Activated CD4-positive, alpha-beta T cell treated with anti-CD3 and anti-CD28 coated beads, Interleukin-2, Interleukin-6, amounts not matched to agents 100 ng/mL and 50 ng/mL, durations not matched to agents 16 hours and 8 hours (primary cell): ENCODE measurements around the gene CEP20.
"Not testable (repeated sequence)": the region's sequence is repeated elsewhere in the genome, so short reads cannot be mapped to it uniquely, and the experiment has no call there.

Experiments used
- DNase-seq: peaks from one replicate; pipeline ENCODE4 v3.0.0-alpha.2; 2020

CEP20 gene

DNA sequence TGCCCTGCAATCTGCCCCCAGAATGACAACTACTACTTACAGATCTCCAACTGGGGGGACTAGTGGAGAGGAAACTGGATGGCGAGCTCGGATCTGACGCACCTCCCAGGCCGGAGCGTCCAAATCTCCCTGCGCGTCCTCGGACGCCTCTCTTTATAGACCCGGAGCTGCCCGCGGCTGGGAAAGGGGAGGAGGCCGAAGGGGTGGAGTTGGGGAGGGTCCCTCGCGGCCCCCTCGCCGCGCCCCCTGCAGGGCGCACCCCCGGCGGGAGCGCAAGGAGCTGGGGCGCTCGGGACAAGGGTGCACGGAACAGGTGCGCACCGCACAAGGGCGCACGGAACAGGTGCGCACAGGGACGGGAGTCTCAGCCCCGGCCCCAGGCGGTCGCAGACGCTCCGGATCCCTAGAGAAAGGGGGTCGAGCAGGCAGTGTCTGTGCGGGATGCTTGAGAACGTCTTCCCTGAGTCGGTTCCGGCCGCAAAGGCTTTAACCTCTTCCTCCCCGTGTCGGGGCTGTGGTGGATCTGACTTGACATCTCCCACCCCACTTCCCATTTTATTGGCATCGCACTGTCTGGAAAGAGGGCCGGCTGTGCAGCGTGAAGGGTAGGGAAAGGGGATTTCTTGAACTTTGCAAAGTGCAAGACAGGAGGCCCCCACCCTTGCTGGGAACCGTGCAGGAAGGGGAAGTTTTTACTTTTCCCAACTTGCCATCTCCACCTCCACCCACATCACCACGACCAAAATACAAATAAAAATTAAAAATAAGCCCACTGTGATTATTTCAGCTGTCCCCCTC, 31.3 kb downstream of the CEP20 start, which contains the start of gene MYH11:
Gene MYH11, minus strand, starts transcription at position 128 of the 798 bp plus-strand sequence. CDS start 18,776 bp downstream, outside the sequence.
- DNase-seq = no peak

DNA sequence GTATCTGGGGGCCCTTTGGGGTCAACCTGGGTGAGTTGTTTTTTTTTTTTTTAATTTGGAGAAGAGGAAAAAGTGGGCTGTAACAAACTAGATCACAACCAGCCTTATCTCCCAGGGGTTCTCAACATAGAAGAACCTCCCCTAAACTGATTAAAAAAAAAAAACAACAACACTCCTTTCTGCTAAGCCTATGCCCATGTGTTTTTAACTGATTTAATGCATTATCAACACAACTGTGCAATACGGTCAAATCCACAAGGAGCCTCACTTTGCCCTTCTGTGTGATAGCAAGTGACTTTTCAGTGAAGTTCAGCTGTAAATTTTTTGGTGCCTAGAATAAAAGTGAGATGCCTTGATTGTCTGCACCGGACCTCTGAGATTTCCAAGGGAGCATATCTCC, 32.2 kb downstream of the CEP20 start:
- no peak for DNase-seq

DNA sequence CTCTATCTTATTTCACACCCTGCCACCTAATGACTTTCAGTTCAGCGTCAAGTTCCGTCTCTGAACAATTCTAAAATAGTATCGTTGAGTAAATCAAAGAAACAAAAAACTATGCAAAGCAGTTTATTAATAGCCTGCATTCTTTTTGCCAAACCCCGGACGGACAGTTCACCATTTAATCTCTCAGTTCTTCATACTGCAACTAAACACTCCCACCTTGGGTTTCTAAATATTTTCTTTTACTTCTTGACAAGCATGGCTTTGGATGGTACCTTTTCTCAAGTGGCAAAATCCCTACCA, 32.7 kb downstream of the CEP20 start:
- no peak for DNase-seq

DNA sequence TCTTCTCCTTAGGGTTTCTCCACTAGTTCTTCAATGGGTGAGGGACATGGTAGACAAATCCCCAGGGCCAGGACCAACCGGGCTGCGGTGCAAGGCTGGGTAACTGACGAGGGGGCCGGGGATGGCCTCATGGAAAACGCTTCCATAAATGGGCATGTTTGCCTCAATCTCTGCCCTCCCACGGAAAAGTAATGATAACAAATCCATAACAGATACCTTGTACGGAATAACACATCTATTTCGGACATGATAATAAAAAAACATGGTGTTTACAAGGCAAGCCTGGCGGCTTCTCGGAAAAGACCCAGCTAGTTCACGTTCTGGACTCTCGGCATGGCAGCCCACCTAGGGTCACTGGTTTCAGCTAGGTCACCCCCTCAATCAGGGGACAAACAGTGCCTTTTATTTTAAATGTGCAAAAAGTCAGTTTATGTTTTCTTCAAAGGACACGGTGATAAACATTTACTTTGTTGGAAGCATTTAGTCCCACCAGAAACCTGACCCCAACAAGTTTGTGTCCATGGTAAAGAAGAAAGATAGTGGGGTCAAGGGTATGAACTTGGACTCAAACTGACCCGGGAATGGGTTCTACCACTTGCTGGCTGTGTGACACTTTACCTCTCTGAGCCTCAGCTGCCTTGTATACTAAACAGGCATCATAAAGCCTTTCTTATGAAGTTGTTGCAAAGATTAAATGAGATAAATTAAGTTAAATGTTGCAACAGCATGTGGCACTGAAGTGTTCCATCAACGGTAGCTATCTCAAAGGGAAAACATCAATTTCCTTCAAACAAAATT, 33.3 kb downstream of the CEP20 start:
- no peak for DNase-seq

DNA sequence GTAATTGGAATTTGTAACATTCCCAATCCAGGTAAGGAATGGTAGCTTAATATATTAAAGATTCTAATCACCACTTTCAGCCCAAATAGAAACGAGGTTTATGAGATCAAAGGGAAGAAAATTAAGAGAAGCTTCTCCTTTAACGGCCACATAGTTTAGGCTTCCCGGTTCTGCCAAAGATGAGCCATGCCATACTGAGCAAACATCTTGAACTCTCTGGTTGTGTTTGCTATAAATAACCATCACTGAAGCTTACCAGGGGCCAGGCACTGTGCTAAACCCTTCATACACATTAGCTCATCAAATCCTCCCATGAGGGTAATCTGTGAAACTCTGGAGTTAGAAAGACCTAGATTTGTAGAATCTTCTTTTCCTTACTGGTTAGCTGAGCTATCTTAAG, 34.3 kb downstream of the CEP20 start:
- no peak for DNase-seq

DNA sequence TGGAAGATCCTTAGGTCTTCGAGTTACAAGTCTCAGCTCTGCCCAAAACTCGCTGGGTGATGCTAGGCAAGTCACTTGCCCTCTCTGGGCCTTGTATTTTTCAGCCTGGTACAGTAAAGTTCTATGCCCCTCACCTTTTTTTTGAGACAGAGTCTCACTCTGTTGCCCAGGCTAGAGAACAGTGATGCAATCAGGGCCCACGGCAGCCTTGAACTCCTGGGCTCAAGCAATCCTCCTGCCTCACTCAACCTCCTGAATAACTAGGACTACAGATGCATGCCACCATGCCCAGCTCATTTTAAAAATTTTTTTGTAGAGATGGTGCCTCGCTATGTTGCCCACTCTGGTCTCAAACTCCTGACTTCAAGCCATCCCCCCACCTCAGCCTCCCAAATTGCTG, 35.4 kb downstream of the CEP20 start:
- no peak for DNase-seq

DNA sequence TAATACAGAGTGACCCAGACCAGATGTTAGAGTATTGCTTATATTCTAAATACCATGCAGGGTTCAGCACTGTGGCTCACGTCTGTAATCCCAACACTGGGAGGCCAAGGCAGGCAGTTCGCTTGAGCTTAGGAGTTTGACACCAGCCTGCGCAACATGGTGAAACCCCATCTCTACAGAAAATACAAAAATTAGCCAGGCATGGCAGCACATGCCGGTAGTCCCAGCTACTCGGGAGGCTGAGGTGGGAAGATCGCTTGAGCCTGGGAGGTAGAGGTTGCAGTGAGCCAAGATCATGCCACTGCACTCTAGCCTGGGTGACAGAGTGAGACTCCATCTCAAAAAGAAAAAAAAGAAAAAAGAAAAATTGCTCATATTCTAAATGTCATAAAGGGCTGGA, 37.8 kb downstream of the CEP20 start:
- not testable (repeated sequence) for DNase-seq

DNA sequence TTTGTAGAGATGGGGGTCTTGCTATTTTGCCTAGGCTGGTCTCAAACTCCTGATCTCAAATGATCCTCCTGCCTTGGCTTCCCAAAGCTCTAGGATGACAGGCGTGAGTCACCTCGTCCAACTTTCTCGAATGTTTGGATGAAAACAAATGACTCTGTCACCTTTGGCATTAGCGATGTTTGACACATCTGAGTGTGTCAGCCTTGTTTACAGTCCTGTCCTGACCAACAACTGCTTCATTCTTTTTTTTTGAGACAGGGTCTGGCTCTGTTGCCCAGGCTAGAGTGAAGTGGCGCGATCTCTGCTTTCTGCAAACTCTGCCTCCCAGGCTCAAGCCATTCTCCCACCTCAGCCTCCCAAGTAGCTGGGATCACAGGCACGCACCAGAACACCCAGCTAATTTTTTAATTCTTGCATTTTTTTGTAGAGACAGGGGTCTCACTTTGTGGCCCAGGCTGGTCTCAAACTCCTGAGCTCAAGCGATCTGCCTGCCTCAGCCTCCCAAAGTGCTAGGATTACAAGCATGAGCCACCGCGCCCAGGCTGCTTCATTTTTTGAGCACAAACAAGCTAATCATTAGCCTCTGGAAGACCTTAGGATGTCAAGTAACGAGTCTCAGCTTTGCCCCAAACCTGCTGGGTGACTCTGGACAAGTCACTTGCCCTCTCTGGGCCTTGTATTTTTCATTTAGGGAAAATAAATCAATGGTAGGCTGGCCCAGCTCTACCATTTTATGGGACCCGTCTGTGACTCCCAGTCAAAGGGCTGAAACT, 39.0 kb downstream of the CEP20 start:
- DNase-seq = no peak

DNA sequence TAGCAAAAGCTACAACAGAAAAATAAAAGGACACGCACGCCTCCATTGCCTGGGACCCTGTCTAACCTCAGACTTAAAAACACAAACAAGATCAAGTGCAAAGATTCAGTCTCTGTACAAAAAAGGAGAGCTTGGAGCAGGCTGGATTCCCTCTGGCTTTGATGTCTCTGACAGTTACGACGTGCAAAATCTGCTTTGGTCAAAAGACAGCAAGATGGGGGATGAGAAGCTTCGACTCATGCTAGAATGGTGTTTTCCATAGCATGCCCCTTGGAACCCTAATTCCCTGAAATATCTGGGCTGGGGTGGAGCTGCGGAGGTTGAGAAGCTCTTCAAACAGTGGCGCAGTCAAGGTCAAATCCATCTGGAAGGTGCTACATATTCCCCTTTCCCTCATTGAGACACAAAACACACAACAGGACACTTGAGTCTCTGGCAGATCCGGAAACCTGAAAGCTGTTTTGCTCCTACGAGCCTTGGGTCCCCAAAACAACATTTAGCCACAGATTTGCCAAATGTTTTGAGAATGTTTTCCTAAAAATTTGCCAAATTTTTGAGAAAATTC, 40.7 kb downstream of the CEP20 start:
- DNase-seq = no peak

DNA sequence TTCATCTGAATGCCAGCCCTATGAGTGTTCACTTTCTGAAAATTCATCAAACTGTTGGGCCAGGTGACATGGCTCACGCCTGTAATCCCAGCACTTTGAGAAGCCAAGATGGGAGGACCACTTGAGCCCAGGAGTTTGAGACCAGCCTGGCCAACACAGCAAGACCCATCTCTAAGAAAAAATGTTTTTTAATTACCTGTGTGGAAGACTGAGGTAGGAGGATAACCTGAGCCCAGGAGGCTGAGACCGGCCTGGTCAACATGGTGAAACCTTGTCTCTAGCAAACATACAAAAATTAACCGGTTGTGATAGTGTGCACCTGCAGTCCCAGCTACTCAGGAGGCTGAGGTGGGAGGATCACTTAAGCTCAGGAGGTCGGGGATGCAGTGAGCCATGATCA, 41.9 kb downstream of the CEP20 start:
- DNase-seq = no peak

DNA sequence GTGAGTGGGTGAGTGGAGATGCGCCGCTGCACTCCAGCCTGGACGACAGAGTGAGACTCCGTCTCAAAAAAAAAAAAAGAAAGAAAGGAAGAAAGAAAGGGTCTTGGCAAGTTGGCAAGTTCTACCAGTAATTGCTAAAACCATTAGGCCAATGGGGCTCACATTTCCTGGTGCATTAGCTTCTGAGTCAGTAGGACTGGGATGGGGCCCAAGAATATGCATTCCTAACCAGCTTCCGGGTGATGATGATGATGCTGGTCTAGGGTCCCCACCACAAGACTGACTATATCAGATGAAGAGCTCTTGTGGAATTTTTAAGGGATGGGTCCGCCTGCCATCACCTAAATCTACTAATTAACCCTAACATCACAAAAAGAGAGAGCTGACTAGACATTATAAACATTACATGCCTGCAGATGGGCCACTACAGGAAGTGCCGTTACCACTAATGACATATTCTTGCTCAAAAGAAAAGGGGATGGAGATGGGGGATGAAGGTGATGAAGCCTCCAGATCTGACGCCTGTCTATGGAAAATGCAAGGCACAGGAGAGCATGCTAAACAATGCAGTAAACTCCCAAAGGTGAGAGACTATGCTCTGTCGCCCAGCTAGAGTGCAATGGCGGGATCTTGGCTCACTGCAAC, 44.6 kb downstream of the CEP20 start:
- no peak for DNase-seq

DNA sequence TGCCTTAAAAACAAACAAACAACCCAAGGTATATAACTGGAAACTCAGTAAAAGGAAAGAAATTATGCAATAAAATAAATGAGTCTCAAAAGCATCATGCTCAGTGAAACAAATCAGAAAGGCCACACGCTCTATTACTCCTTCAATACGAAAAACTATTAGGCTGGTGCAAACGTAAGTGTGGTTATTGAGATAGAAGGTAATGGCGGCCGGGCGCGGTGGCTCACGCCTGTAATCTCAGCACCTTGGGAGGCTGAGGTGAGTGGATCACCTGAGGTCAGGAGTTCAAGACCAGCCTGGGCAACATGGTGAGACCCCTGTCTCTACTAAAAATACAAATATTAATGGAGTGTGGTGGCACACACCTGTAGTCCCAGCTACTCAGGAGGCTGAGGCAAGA, 49.2 kb downstream of the CEP20 start:
- not testable (repeated sequence) for DNase-seq

DNA sequence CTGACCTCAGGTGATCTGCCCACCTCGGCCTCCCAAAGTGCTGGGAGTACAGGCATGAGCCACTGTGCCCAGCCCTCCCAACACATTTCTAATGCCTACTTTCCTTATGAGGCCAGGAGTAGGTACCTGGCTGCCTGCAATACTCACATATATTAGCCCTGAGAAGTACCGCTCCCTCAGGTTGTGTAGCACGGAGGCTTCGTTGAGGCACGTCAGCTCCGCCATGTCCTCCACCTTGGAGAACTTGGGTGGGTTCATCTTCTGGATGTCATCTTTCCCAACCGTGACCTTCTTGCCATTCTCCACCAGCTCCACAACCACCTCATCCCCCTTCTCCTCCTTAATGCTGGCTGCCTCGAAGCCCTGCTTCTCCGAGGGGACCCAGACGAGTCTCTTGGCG, 50.6 kb downstream of the CEP20 start:
- DNase-seq = no peak

DNA sequence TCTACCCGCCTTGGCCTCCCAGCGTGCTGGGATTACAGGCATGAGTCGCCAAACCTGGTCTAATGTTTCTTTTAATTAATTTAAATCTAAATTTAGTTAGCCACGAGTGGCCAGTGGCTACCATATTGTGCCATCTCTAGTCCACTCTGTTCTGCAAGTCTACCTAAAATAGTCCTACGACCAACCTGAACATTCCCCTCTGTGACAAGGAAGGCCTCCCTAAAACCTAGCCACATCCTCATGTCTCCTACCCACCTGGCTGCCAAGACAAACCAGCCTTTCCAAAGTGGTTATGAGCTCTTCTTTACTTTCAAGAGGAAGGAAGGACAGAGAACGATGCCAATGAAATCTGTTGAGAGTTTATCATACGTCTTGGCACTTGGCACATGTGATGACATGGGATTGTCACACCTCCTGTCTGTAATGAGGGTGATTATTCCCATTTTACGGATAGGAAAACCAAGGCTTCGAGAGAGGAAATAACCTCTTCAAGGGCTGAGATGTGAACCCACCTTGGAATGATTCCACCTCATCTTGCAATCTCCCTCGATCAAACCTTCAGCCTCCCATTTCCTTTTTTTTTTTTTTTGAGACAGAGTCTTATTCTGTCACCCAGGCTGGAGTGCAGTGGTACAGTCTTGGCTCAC, 51.3 kb downstream of the CEP20 start:
- no peak for DNase-seq

DNA sequence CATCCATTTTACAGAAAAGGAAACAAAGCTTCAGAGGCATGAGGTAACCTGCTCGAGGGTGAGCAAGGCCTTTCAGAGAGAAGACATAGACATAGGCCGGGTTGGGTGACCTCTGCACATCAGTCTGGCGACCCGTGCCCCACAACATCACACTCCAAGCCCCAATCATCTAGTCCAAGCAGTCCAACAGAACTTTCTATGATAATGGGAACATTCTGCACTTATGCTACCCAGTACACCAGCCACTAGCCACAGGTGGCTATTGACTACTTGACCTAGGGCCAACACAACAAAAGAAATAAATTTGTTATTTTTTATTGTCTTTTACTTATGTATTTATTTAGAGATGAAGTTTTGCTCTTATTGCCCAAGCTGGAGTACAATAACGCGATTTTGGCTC, 52.3 kb downstream of the CEP20 start:
- no peak for DNase-seq

DNA sequence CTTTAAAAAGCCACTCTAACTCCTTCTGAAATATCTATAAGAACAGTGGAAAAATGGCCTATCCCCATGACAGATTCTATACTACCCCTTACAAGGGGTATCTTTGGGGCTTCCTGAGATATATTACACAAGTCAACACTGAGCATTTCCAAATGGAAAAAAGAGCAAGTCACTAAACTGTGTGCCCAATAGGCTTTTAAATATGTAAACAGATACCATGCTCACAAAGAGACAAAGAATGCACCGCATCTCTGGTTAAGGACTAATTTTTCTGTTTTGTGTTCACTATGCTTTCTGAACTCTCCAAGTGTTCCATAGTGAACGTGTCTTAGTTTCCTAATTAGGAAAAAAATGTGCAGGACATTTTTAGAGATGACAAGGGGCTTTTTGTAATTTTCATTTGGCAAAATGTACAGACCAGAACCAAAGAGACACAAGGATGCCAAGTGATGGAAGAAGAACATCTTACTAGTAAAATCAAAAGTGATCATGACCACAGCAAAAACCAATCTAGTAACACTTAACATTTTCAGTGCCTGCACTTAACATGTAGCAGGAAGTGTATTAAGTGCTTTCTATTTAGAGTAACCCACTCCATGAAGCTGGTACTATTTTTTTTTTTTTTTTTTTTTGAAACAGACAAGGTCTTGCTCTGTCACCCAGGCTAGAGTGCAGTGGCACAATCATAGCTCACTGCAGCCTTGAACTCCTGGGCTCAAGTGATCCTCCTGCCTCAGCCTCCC, 53.1 kb downstream of the CEP20 start:
- peak; percentile 61 for DNase-seq

DNA sequence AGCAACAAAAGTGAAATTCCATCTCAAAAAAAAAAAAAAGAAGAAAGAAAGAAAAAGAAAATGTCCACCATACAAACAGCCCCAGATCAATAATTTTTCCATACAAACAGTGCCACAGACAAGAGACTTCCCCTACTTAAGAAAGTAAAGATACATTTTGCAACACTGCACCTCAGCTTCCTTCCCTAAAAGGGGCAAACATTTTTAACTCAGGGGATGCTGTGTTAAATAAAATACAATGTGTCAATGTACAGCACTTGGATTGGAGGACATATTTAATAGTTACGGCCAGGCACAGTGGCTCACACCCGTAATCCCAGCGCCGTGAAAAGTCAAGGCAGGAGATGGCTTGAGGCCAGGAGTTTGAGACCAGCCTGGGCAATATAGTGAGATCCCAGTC, 53.9 kb downstream of the CEP20 start:
- no peak for DNase-seq

DNA sequence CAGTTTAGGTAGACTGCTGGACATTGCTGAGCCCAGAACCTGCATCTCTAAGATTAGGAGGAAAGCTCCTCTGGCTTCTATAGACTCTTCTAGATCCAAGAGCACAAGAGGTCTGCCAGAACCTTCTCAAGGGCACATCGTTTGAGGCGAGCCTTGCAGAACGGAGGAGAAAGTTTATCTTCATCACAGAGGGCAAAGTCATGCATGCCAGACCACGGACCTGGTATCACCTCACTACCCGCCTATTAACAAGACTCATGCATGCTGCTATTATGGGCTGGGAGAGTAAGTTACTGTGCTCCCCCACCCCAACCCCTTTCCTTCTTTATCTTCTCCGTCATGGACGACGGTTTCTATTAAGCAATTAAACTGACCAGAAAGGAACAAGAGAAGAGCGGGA, 54.9 kb downstream of the CEP20 start:
- DNase-seq = no peak

DNA sequence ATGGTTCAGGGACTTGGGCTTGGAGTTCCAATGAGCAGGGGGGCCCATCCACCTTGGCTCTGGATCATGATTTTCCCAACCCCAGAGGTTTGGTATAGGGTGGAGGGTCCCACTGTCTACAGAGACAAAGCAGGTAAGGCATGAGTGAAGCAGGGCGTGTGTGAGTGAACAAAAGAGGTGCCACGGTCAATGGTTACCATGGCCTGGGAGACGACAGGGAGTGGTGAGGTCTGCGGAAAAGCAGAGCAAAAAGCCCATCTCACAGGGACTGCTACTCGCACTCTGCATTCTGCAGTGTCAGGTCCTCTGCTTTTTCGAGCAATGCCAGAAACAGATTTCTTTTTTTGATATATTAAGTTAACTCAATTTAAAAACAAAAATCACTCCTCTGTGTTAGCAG, 56.2 kb downstream of the CEP20 start:
- DNase-seq = no peak

DNA sequence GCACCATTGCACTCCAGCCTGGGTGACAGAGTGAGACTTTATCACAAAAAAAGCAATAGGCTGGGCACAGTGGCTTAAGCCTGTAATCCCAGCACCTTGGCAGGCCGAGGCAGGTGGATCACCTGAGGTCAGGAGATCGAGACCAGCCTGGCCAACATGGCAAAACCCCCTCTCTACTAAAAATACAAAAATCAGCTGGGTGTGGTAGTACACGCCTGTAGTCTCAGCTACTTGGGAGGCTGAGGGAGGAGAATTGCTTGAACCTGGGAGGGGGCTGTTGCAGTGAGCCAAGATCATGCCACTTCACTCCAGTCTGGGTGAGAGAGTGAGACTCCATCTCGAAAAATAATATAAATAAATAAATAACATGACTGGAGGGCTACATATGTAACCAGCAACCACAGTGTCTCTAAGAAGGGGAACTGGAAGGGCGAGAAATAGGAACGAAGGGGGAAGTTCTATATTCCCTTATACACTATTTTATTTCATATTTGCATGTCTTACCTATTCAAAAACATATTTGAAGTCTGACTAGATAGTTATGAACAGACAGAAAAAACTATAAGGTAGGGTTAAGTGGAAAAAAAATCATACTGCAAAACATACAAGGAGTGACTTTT, 57.5 kb downstream of the CEP20 start:
- no peak for DNase-seq

DNA sequence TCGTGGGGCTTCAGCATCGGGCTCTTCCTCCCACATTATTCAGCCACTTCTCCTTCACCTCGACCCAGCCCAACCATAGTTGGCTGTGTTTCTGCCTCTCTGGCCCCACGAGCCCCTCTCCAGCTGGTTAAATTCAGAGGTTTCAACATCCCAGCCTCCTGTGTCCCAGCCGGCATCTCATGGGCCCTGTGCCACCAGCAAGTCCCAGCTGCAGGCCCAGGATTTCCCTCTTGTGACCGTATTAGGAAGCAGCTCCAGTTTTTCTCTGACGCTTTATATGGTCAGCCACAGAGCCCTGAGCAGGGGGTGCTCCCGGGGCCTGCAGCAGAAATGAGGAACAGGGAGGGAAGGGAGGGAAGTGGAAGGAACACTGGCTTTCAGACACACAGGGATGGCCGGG, 58.9 kb downstream of the CEP20 start:
- DNase-seq = no peak
